ENCODE results near the gene JPH4.

The JPH4 gene

DNA sequence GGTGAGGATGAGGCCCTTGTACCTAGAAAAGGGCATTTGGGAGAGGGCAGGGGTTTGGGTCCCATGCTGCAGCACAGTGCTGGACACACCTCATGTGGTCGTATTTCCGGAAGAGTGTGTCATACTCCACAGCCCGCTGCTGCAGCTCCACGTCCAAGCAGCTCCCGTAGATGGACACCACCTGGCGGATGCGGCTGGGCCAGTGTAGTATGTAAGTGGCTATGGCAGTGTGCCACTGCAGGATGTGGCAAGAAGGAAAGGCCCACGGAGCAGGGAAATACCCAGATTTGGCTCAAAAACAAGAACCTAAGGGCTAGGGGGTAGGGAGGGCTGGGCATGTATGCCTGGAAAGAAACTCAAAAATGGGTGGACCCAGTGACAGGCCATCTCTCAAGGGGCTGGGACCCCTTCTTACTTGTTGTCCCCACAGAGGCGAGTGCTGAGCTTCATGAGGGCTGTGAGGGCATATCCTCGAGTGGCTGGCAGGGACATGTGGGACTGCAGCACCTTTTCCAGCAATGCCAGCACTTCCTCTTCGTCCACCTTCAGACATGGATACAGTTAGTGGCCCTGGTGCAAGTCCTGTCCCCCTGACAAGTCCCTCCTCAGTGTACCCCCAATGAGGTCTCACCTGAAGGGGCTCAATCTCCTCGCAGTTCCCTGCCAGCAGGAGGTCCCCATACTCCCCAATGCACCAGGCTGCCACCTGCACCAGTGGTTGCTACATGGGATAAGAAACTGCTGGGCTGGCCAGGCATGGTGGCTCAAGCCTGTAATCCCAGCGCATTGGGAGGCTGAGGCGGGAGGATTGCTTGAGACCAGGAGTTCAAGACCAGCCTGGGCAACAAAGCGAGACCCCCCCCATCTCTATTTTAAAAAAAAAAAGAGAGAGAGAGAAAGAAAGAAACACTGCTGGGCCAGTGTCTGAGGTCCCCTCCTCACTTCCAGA lies 16.4 kb downstream of the JPH4 start:
- no peak for DNase-seq

DNA sequence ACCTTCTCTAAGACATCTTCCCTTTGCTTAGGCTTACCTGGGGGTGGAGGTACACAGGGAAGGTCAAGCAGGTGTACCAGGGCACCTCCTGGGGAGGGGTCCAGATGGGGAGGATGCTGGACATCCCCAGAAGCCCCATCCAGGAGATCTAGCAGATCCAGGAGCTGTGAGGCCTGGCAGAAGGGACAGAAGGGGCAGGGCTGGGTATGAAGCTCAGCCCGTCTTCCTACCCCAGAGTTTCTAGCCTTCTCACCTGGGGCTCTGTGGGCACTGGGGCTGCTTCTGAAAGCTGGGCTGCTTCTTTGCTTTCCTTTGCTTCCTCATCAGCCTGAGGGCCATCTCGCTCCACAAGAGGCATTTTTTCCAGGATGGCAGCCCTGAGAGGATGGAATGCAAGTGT lies 17.3 kb downstream of the JPH4 start:
- DNase-seq: no peak

DNA sequence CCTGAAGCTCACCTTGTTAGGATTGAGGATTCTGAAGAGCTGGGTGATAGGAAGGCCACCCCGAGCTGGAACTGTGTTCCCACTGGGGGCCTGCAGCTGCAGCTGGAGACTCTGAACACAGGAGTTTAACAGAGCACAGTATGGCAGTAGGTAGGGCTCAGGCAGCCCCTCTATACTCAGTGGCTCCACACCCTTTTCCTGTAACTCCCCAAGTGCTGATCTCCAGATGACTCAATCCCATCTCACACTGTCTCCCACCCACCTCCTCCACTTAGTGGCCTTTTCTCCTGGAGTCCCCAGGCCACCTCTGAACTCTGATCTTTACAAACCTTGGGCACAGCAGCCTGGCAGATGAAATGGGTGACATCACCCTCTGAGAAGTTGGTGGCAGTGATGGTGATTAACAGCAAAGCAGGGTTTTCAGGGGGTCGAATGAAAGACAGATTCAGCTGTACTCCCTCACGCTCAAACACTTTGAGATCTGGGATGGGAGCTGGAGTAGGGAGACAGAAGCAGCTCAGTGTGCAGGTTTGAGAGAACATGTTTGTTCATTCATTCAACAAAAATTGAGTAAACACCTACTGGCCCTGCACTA lies 18.6 kb downstream of the JPH4 start:
- no peak for DNase-seq

DNA sequence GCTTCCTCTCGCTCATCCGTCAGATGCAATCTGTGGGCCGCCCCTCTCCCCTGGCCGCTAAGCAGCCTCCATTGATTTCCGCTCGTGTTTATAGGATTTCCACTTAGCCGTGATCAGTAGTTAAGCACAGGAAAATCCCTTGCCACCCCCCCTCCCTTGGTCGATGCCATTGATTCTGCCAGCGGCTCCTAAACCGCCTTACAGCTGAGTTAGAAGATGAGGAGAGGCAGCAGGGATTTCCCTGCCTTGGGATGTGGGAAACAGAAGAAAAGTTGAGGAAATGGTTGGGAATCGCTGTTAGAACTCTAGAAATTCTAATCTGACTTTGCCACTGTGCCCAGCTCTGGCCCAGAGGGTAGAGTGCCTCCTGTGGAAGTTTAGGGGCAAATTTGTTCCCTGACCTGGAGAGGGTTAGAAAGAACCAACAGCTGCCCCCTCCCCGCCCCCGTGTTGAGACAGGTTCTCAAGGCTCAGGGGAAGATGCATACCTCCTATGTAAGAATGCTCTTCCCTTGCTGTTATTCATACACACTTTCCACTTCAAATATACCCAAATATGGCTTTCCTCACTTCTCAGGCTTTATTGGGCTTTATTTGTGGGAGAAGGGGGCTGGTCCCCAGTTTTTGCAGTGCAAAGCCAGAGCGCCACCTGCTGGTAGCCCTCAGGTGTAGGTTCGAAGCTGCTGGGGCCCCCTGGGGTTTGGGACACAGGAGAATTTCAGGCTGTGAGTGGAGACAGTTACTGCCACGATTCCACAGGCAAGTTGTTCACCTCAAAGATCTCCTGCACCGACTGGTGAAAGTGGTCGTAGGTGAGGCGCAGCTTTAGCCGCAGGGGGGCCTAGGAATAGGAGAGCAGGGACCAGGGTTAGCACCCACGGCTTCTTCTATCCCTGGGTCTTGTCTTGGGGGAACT lies 19.3 kb downstream of the JPH4 start:
- DNase-seq: no peak

DNA sequence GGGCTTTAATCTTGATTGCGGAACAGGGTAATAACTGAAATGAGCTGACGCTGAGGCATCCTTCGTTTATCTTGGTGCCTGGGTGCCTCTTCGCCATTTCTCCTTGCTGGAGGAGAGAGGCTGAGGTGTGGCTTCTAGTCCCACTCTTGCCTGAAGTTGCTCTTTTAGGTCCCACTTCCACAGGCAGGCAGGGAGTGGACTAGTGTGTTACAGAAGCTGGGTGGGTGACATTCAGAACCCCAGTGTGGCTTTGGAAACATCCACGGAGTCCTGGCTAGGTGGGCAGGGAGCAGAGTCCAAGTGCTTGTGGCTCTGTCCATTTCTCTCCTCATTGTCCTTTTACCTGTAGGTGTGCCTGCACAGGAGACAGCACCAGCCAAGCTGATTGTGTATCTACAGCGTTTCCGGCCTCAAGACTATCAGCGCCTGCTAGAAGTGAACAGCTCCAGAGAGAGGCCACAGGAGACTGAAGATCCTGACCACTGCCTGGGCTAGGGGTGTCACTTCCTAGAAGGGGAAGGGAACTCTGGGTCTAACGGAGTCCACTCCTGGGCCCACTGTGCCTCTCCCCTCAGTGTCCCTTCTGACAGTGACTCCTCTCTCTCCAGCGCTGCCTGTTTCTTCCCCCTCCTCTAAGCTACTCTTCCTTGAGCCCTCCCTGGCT lies 20.1 kb downstream of the JPH4 start:
- no peak for DNase-seq

DNA sequence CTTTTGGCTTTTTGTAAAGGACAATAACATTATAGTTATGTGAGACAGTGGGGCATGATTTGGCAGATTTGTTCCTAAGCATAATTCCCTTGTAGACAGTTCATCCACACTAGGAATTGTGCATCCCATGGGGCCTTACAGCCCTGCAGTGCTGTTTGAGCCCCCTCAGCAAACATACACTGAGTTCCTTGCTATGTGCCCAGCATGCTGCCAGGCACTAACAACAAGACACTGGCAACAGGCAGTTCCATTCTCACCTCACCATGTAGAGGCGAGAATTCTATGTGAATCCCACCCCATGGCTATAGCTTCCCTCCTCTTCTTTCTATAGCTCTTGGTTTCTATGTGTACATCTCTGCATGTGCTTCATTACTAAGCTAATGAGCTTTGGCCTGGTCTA lies 20.6 kb downstream of the JPH4 start:
- DNase-seq: no peak

DNA sequence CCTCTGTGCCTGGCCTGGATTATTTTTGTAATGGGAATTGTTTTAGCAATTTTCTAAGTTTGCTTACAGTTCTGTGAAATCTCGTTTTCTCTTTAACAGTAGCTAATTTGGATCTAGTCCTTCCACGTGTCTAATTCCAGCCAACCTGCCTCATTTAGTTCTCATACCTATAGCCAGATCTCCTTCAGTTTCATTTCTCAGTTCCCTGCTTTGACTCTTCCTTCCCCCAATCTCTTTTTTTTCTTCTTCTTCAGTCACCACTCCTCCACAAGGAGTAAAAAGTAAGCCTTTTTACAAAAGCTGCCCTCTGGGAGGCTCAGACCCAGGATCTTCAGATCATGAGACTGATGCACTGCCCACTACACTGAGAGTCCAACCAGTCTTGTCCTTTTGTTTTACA lies 21.1 kb downstream of the JPH4 start:
- no peak for DNase-seq

DNA sequence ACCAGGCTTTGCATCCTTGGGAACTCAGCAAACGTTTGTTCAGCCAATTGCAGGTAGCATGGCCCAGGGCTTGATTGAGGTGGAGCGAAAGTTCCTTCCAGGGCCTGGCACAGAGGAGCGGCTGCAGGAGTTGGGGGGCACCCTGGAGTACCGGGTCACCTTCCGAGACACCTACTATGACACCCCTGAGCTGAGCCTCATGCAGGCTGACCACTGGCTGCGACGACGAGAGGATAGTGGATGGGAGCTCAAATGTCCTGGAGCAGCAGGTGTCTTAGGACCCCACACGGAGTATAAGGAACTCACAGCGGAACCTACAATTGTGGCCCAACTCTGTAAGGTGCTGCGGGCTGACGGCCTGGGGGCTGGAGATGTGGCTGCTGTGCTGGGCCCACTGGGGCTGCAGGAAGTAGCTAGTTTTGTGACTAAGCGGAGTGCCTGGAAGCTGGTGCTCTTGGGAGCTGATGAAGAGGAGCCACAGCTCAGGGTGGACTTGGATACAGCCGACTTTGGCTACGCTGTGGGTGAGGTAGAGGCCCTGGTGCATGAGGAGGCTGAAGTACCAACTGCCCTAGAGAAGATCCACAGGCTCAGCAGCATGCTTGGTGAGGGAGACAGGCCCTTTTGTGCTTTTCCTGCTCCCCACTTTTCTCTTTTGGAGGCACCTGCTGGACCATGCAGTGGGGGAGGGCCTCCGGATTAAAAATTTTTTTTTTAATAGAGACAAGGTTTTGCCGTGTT lies 21.7 kb downstream of the JPH4 start:
- DNase-seq: no peak

DNA sequence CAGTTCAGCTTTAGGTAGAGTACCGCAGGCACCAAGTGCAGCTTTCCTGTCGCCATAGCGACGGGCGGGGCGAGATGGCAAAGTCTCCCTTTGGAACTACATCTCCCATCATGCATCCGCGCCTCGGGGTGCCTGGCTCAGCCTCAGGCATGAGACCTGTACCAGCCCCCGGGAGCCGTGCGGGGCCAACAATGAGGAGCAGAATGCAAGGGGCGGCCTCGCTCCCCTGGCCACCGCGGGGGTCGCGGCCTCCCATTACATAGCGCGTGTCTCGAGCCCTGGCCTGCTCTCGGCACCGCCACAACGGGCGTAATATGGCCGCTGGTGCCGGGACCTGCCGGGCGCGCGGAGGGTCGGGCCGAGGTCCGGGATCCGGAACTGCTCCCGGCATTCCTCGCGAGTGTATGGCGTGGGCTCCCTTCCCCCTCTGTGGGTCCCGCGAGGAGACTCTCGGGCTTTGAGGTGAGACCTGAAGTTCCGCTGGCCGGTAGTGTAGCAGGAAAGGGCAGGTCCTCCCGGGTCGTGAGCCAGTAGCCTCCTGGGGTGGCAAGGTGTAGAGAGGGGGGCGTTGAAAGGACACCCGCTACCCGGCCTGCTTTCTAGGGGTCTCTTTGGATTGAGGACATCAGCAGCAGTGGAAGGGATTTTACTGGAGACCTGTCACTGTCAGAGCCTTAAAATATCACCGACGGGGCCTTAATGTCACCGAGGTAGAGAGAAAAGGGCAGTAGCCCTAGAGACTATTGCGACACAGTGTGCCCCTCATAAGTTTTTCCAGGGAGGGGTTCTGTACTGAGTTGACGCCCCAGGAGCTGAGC lies 22.5 kb downstream of the JPH4 start, which contains the start of gene THTPA:
Gene THTPA, plus strand, starts transcription at position 390 of the 818 bp plus-strand sequence. CDS start 487 bp downstream, outside the sequence.
- peak; percentile 63 for DNase-seq

DNA sequence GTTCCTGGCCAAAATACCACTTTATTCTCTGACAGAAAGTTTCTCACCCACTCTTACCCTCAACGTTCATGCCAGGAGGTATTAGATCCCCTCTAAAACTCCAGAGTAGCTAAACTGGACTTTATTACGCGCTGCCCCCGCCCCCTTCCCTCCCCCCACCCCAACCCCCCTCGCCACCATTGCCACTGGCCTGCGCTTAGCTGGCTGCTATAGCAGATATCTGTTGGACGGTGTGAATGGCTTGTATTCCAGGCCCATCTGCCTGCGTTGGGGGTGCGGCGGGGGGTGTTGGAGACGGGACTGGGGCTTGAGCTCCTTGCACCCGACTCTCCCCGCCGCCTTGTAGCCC lies 23.1 kb downstream of the JPH4 start:
- DNase-seq: no peak

DNA sequence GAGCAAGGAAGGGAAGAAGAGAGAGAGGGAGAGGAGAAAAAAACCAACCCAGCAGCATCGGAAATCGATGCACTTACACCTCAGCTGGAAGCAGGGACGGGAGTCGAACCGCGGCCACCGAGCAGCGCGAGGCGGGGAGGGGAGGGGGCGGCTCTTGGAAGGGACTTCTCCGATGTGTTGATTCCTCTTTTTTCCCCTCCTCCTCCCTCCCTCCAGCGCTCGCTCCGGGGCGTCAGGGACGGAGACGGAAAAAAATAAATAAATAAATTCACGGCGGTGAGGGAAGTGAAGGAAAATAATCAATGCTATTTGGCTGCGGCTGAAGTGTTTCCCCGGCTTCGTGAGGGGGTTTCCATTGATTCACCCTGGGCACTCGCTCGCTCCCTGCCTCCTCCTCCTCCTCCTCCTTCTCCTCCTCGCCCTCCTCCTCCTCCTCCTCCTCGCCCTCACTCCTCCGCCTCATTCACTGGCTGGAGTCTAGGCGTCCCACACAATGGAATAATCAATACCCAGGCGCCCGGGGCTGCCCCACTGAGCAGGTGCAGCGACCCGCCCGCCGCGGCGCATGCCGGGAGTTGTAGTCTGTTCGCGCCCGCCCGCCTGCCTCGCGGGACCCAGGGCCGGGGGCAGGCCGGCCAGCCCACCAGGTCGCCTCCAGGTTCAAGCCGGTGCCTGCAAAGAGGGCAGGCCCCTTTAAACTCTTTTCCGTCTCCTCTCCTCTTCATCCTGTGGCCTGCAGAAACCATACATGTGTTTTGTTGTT lies 27.1 kb downstream of the JPH4 start, which contains the start of gene ZFHX2:
Gene ZFHX2, minus strand, starts transcription at position 500 of the 763 bp plus-strand sequence. CDS start 16,440 bp downstream, outside the sequence.
- peak; percentile 79 for DNase-seq

DNA sequence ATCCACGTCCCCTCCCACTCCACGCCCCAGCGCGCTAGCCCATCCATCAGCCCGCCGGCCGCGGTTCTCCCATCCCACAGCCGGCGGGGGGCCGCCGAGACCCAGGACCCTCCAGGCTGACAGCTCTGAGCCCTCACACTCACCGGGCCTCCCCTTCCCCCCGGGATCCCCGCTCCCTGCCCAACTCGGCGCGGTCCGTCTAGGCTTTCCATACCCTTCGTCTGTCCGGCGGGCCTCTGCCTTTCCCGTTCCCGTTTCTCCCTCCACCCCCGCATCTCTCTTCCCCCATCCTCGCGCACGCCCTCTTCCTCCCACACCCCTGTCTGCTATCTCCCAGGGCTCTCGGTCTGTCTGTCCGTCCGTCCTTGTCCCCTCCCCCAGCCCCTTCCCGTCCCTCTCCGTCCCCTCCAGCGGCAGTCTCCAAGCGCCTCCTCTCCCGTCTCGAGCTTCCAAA lies 27.8 kb downstream of the JPH4 start:
- DNase-seq: no peak

DNA sequence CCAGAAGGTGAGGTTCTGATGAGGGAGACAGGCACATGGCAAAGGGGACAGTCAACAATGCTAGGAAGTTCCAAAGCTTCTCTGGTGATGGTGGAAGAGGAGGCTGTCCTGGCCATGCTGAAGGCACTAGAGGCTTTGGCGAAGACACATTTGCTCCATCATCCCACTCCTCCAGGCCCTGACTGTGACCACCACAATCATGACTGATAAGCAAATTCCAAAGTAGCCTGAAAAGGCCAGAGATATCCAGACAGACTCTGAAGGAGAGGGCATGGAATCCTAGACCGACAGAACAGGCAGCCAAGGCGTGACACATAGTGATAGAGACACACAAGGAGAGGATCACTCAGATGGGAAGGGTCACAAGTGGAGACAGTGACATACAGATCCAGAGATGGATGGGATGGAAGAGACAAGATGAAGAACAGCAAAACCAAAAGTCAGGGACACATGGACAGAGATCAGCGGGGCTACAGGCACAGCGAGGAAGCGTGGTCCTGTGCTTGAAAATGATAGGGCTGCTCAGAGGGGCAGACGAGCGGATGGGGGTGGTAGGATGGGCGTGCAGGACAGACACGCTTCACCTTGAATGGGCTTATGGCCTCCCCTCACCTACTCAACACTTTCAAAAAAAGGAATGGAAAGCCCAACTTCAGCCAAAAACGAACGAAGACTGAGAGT lies 28.3 kb downstream of the JPH4 start:
- DNase-seq: no peak

DNA sequence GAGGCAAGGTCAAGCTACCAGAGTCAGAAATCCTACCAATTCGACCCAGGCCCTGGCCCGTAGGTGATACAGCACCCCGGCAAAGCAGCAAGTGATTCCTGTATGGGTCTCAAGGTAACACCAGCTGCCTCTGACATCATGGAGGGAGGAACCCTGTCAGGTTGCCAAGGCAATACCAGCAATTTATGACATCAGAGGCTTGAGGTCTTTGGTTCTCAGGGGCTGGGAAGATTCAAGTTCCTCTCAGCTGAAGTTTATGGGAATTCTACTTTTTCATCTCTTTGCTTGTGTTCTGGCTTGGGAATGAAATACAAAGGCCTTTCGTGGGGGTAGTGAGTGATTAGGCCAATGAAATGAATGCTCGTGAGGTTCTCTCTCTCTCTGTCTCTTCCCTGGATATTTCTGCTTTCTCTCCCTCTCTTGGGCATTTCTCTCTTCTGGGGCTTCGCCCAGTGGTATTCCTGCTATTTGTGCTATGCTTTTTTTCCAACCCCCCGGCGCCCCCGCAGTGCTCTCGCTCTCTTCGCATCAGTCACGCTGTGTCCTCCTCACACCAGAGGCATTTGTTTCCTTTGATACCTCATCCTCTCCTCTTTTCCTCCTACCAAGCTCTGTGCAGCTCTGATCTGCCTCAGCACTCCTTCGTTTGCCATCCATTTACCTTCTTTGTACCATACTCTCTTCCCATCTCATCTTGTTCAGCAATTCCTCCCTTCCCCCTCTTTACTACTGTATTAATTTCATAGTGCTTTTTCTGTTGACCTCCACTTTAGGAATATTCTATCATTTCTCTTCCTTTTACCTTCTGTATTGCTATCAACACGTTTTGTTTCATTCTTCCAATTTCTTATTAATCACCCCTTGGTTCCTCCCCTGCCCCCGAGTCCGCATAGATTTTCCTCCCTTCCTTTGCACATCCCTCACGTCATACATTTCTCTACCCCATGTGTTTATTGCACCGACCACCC lies 30.0 kb downstream of the JPH4 start:
- no peak for DNase-seq

DNA sequence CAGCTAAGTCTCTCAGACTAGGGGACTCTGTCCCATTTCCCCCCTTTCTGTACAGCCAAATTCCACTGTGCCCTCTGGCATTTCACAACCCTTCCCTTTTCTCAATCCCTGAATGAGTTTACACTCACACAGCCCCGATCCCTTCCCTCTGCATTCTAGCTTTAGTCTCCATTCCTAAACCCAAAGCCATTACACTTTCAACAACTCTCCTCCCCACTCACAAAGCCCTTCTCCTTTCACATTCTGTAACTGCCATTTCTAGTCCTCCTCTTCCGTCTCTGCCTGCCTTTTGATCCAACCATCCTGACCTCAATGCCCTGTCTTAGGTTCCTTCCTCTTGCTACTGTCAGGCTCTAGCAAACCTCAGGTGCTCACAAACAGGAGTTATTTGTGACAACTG lies 30.7 kb downstream of the JPH4 start:
- DNase-seq: no peak

DNA sequence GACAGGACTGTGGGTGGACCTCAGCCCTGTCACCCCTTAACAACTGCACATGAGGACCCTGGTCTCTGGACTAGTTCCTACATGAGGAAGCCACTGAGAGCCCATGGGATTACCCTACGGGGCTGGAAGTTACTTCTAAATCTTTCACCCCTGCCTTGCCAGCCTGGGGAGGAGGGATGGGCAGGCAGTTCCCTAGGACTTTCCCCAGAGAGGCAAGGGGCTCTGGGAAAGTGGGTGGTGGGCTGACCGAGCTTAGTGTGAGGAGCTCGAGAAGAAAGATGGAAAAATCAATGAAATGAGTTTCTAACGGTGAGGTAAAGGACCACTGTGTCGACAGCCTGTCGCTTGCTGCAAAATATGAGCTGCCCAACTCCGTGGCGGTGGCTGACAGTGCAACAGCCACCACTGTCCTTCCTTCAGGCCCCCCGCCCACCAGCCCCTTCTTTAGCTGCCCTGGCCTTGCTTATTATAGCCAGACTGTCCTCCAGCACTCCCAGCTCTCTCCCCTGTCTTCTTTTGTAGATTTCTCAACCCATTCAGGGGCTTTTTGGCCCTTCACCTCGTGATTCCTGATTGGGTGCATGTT lies 32.0 kb downstream of the JPH4 start:
- no peak for DNase-seq

DNA sequence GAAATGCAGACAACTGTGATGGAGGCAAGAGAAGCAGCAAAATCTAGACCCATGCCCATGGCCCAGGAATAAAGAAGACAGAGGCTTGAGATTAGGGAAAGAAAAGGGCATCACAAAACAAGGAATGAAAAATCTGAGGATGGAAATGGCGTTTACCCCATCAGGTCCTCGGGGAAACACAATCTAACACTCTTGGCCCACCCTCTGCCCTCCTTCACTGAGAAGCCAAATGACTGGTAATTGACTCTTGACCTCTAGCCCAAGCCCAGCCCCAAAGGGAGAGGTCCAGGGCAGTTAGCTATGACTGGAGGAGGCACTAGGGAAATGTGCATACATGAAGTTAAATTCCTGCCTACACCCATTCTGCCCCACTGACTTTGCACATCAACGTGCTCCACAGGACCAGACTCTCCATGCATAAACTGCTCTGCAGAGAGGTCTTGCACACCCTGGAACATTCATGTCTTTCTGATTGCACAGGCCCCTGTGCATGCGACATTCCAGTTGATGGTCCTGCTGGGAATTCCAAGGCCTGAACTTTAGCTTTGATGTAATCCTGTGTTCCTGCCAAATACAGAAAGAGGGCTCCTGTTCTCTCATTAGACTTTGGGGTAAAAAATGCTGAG lies 32.7 kb downstream of the JPH4 start:
- DNase-seq: no peak
